Endodermal cell (in vitro differentiated cells): Measurements from ENCODE around the gene HEPN1. TPM values are rescaled to one million over a fixed set of nuclear protein-coding genes. Genes with fewer than 3 reads are reported as not detected.

ENCODE experiments used
- DNase-seq: peaks from one replicate; pipeline ENCODE4 v3.0.0-alpha.2; 2017
- H3K27ac ChIP-seq: 2 replicates; pipeline ENCODE4 v1.5.1; 2013; ENCODE audit warnings: mild to moderate bottlenecking, low read depth, low read length, moderate library complexity
- H3K27me3 ChIP-seq: 2 replicates; pipeline ENCODE4 v1.6.1; 2013; ENCODE audit warnings: mild to moderate bottlenecking, low read length, moderate library complexity; ENCODE audit not compliant: insufficient read depth, control insufficient read depth, poor library complexity, severe bottlenecking
- H3K36me3 ChIP-seq: 2 replicates; pipeline ENCODE4 v1.7.0; 2013; ENCODE audit warnings: mild to moderate bottlenecking, low read length, moderate library complexity; ENCODE audit not compliant: control insufficient read depth, insufficient read depth
- H3K4me1 ChIP-seq: one replicate; pipeline ENCODE4 v1.7.0; 2013; ENCODE audit warnings: low read length; ENCODE audit not compliant: control insufficient read depth, insufficient read depth
- H3K4me3 ChIP-seq: 2 replicates; pipeline ENCODE4 v1.5.1; 2013; ENCODE audit warnings: mild to moderate bottlenecking, low read length, moderate library complexity
- H3K9ac ChIP-seq: 2 replicates; pipeline ENCODE4 v1.6.1; 2013; ENCODE audit warnings: mild to moderate bottlenecking, low read length, moderate library complexity; ENCODE audit not compliant: poor library complexity, severe bottlenecking; ENCODE audit errors: extremely low read depth
- H3K9me3 ChIP-seq: 2 replicates; pipeline ENCODE4 v1.6.1; 2013; ENCODE audit warnings: mild to moderate bottlenecking, low read length, moderate library complexity; ENCODE audit not compliant: control insufficient read depth
- H3K27ac Mint-ChIP-seq: 2 replicates; pipeline ENCODE4 v1.8.0; 2020; ENCODE audit warnings: mixed read lengths
- H3K27me3 Mint-ChIP-seq: 2 replicates; pipeline ENCODE4 v1.8.0; 2021; ENCODE audit warnings: mild to moderate bottlenecking, mixed read lengths; ENCODE audit not compliant: insufficient read depth
- H3K36me3 Mint-ChIP-seq: 2 replicates; pipeline ENCODE4 v1.8.0; 2020; ENCODE audit warnings: low read depth, mixed read lengths
- H3K4me1 Mint-ChIP-seq: 2 replicates; pipeline ENCODE4 v1.8.0; 2020; ENCODE audit warnings: mixed read lengths
- H3K4me3 Mint-ChIP-seq: 2 replicates; pipeline ENCODE4 v1.8.0; 2020; ENCODE audit warnings: mild to moderate bottlenecking, moderate library complexity, mixed read lengths
- H3K9me3 Mint-ChIP-seq: 2 replicates; pipeline ENCODE4 v1.8.0; 2020; ENCODE audit warnings: mild to moderate bottlenecking, mixed read lengths
- WGBS, 2 experiments: methylation state at CpG; one replicate each; pipeline versions ENCODE4 v1.1.5 to v1.1.7; 2013; ENCODE audit warnings: missing lambda C conversion rate in 2 of 2, mixed read lengths in 1 of 2; ENCODE audit not compliant: insufficient coverage in 1 of 2, insufficient read length in 1 of 2; 5-methylcytosine and 5-hydroxymethylcytosine counted together
- total RNA-seq, 2 donors: library from RNA; stranded (reverse); fragmentation: NEBNext Ultra II Directional in 1 of 2; extraction: Animal tissue kit (Norgen Biotek cat#: 25700) in 1 of 2; gene quantifications; 2 replicates in 1 of 2; 3 replicates in 1 of 2; pipeline ENCODE4 v1.2.1, GENCODE V29; 2021
- TF ChIP-seq, protein P1 (sequence below): fragments of 200-600 bp; sonication (generic); conservative IDR thresholded peaks from 2 replicates; pipeline ENCODE4 v1.5.0; 2021; ENCODE audit warnings: antibody characterized with exemption, mild to moderate bottlenecking

Gene HEPN1
- total RNA-seq, 2 donors from 2014 or later, result not detected

DNA sequence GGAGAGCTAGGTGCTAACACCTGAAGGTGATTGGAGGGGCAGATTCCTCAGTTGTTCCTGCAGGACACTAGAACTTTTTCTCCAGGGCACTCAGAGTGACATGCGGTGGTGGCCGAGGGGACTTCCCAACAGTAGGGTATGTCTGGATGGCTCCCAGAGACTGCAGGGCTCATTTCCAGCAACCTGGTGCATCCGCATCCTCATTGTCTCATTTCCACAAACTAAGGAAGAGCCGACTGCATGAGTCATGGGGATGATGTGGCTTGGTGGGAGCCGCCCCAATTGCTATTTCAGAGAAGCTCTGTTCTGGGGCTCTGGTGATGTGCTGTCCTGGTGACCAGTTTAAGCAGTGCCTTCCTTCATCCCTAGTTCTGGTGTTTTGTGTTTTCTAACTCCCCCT, 18.6 kb upstream of the HEPN1 start:
- H3K27ac Mint-ChIP-seq, result no peak overlapping the region
- TF ChIP-seq, protein P1, sequence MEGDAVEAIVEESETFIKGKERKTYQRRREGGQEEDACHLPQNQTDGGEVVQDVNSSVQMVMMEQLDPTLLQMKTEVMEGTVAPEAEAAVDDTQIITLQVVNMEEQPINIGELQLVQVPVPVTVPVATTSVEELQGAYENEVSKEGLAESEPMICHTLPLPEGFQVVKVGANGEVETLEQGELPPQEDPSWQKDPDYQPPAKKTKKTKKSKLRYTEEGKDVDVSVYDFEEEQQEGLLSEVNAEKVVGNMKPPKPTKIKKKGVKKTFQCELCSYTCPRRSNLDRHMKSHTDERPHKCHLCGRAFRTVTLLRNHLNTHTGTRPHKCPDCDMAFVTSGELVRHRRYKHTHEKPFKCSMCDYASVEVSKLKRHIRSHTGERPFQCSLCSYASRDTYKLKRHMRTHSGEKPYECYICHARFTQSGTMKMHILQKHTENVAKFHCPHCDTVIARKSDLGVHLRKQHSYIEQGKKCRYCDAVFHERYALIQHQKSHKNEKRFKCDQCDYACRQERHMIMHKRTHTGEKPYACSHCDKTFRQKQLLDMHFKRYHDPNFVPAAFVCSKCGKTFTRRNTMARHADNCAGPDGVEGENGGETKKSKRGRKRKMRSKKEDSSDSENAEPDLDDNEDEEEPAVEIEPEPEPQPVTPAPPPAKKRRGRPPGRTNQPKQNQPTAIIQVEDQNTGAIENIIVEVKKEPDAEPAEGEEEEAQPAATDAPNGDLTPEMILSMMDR, result no peak
- Histone ChIP-seq H3K27me3 (peaks cover 29% of the 10 kb centered on the region), H3K36me3 (no peaks in the 10 kb centered on the region), H3K4me1 (peaks cover 9% of the 10 kb centered on the region), H3K9ac (no peak overlapping the region), H3K9me3 (no peaks in the 10 kb centered on the region), H3K27ac (no peak overlapping the region), H3K4me3 (no peak overlapping the region)
- H3K27me3 Mint-ChIP-seq, result peaks cover 47% of the 10 kb centered on the region
- no peaks in the 10 kb centered on the region for H3K36me3 Mint-ChIP-seq
- no peak overlapping the region for H3K4me3 Mint-ChIP-seq
- DNase-seq, result peak; percentile 52
- 81 to 92% methylated on average over 5 of the region's 5 CpGs for WGBS, 2 experiments
- H3K9me3 Mint-ChIP-seq, result no peaks in the 10 kb centered on the region
- peaks cover 19% of the 10 kb centered on the region for H3K4me1 Mint-ChIP-seq

DNA sequence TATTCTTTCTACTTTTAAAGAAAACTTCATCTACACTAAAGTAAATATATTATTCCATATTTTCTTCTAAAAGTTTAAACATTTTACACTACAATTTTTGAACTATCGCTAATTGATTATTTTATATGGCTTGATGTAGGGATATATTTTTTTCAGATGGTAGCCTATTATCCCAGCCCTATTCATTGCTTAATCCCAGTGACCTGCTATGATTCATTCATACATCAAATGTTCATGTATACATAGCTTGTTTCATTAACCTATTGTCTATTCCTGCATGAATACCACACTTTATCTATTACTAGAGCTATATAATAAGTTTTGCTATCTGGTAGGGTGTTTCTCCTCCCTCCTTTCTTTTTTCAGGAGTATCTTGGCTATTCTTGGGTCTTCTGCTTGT, 16.4 kb upstream of the HEPN1 start:
- Histone ChIP-seq H3K4me3 (no peak overlapping the region), H3K27me3 (peaks cover 29% of the 10 kb centered on the region), H3K9ac (no peak overlapping the region), H3K27ac (no peak overlapping the region), H3K36me3 (no peaks in the 10 kb centered on the region), H3K9me3 (no peaks in the 10 kb centered on the region), H3K4me1 (peaks cover 9% of the 10 kb centered on the region)
- no CpG with 5 or more reads among the region's 1 CpG for WGBS, 2 experiments
- TF ChIP-seq, protein P1, result no peak
- peaks cover 16% of the 10 kb centered on the region for H3K4me1 Mint-ChIP-seq
- H3K4me3 Mint-ChIP-seq, result no peak overlapping the region
- no peaks in the 10 kb centered on the region for H3K9me3 Mint-ChIP-seq
- H3K27me3 Mint-ChIP-seq, result peaks cover 60% of the 10 kb centered on the region
- no peak for DNase-seq
- no peak overlapping the region for H3K27ac Mint-ChIP-seq
- no peaks in the 10 kb centered on the region for H3K36me3 Mint-ChIP-seq

DNA sequence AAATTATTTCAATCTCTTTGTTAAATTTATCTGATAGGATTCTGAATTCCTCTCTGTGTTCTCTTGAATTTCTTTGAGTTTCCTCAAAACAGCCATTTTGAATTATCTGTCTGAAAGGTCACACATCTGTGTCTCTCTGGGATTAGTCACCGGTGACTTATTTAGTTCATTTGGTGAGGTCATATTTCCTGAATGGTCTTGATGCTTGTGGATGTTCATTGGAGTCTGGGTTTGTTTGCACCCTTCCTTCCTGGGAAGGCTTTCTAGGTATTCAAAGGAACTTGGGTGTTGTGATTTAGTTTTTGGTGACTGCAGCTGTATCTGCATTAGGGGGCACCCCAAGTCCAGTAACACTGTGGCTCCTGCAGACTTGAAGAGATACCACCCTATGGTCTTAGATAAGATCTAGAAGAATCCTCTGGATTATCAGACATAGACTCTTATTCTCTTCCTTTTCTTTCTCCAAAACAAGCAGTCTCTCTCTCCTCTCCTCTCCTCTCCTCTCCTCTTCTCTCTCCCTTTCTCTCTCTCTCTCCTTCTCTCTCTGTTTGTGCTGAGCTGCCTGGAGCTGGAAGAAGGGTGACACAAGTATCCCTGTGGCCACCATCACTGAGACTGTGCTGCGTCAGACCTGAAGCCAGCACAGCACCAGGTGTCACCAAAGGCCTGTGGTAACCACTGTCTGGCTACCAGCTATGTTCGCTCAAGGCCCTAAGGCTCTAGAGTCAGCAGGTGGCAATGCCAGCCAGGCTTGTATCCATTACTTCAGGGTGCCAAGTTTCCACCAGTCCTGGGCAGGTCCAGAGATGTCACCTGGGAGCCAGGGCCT, 3.3 kb upstream of the HEPN1 start:
- WGBS, 2 experiments, result 90 to 92% methylated on average over 2 to 3 of the region's 3 CpGs
- H3K4me3 ChIP-seq, result no peak overlapping the region
- H3K36me3 ChIP-seq, result no peaks in the 10 kb centered on the region
- peaks cover 15% of the 10 kb centered on the region for H3K27me3 ChIP-seq
- H3K4me3 Mint-ChIP-seq, result no peak overlapping the region
- peaks cover 16% of the 10 kb centered on the region for H3K9me3 Mint-ChIP-seq
- H3K36me3 Mint-ChIP-seq, result no peaks in the 10 kb centered on the region
- H3K4me1 Mint-ChIP-seq, result no peaks in the 10 kb centered on the region
- DNase-seq, result no peak
- TF ChIP-seq, protein P1, result no peak
- no peak overlapping the region for H3K27ac Mint-ChIP-seq
- H3K27me3 Mint-ChIP-seq, result peaks cover 58% of the 10 kb centered on the region
- peaks cover 4% of the 10 kb centered on the region for H3K9me3 ChIP-seq
- no peak overlapping the region for H3K27ac ChIP-seq
- no peaks in the 10 kb centered on the region for H3K4me1 ChIP-seq
- H3K9ac ChIP-seq, result no peak overlapping the region
